HG03280 (cell line): ENCODE measurements around the gene B3GALNT1.

Source experiments
- ATAC-seq: cut with Tn5 transposase; IDR thresholded peaks from one replicate; pipeline ENCODE4 v1.9.1; 2021; ENCODE audit warnings: mild to moderate bottlenecking, moderate library complexity; ENCODE audit not compliant: unreplicated experiment

Gene B3GALNT1, protein sequence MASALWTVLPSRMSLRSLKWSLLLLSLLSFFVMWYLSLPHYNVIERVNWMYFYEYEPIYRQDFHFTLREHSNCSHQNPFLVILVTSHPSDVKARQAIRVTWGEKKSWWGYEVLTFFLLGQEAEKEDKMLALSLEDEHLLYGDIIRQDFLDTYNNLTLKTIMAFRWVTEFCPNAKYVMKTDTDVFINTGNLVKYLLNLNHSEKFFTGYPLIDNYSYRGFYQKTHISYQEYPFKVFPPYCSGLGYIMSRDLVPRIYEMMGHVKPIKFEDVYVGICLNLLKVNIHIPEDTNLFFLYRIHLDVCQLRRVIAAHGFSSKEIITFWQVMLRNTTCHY

DNA sequence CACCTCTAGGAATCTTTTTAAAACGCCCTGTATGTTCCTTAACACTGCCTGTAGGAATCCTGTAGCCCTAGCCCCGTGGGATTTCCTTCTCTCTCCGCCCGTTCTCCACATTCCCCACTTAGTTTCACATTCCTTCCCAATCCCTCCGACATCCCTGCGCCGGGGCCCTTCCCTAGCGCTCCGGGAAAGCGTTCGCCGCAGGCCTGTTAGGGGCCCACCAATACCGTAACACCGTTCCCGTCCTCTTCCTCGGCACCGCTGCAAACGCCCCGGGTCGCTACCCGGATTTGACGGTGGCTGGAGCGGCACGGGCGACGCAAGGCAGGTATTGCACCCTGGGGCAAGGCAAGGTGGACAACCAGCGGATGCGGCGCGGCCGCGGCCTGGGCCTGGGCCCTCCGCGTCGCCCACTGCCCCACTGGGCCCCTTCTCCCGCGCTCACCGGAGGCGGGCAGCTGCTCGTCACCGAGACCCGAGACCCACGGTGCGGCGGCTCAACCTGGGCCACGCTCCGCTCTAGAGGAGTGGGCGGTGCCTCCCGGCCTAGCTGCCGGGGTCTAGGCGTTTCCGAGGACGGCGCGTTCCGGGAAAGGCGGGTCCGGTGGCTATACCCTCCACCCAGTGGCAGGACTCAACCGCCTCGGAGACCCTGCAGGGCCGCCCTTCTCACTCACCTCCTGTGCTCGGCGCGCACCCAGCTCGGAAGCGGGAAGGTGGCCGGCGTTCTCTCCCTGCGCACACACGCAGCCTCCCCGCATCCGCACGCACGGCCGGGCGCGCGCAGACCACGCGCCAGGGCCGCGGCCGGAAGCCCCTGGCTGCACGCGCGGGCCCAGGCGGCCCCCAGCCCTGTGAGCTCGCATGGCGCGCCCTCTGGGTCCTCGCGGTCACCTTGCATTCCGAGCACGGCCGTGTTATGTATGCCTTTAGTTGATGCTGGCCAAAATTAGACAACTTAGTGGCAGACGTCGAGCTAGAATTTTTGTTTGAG lies at the start of gene B3GALNT1:
Gene B3GALNT1, minus strand, starts transcription at position 789 of the 991 bp plus-strand sequence. CDS start 18,595 bp downstream, outside the sequence.
- ATAC-seq: peak; percentile 56

DNA sequence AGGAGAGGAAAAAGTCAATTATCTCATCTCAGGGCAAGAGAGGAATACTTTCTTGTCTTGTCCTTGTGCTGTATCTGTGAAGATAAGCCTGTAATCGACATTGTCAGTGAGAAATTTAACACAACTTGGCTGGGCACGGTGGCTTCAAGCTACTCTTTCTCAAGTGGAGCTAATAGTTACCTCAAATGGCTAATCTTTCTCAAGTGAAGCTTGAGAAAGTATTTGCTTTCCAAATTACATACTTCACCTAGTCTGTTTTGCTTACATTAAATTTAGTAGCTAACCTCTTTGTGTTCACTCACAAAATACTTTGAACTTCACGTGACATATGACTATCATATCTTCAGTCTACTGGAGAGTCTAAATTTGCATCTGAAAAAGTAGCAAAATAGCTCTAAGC lies 48.3 kb upstream of the B3GALNT1 start:
- ATAC-seq: no peak

DNA sequence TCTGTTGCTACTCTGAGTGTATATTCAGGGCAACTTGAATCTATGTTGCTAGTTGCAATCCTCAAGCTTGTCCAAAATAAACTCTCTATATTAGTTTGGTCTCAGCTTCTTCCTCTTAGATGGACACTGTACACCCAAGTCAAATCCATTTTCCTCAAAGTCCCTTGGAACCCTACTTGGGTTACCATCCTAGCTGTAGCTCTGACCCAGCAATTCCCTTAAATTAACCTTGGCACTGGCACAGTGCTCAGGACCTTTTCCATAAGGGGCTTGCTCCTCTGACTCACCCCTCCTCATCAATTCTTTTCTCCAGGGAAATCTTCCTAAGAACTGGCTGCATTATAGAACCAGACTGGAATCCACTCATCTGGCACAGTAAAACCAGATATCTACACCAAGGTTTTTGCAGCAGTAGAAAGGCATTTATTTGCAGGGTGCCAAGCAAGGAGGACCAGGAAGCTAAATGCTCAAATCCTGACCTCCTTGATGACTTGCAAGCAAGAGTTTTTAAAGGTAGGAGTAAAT lies 44.9 kb upstream of the B3GALNT1 start:
- ATAC-seq: no peak

DNA sequence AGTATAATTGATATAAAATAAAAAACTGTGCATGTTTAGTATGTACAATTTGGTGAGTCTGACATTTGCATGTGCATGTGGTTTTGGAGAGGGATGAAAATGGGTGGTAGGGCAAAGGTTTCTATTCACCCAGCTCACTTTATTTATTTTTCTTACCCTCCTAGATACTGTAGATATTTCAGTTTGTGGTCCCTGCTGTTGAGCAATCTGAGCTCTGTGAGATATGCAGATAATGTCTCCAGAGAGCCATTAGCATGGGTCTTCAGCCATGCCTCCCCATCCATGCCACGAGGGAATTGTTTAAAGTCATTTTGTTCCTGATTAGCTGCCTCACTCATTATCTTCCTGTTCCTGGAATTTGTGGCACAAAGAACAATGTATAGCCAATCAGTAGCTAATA lies 44.4 kb upstream of the B3GALNT1 start:
- no peak for ATAC-seq

DNA sequence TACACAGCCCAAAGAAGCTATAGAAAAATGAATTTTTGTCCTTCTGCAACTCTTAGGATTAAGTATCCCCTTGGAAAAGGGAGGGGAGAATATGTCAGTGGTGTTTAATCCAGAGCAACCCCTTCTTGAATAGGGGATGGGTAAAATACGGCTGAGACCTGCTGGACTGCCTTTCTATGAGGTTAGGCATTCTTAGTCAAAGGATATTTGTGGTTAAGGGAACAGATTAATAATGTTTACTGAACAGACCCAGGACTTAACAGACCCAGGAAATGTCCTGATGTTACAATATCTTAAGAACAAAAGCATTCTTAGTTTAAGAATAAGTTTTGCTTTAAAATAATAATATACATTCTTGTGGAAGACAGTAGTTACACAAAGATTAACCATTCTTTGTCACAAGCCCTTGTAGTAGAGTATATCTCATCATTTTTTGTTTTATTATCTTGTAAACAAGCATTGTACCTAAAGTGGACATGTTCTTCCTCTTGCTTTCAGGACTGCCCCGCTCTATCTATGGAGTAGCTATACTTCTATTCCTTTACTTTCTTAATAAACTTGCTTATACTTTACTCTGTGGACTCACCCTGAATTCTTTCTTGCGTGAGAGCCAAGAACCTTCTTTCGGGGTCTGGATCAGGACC lies 43.8 kb upstream of the B3GALNT1 start:
- no peak for ATAC-seq

DNA sequence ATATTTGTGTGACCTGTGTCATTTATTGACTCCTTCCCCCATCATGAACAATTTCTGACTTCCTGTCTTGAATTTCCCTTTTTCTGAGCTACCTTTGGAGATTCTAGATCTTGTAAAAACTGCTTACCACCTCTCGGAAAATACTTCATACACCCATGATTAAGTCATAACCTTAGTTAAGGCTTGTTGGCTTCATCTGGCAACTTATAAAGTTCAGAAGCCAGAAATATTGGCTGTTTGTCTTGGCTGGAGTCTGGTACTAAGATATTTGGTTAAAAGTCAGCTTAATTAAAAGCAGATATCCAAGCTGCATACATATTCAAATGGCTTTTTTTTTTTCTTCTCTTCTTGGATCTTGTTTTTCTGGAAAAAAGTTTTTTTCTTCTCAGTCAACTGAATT lies 37.3 kb upstream of the B3GALNT1 start:
- no peak for ATAC-seq

DNA sequence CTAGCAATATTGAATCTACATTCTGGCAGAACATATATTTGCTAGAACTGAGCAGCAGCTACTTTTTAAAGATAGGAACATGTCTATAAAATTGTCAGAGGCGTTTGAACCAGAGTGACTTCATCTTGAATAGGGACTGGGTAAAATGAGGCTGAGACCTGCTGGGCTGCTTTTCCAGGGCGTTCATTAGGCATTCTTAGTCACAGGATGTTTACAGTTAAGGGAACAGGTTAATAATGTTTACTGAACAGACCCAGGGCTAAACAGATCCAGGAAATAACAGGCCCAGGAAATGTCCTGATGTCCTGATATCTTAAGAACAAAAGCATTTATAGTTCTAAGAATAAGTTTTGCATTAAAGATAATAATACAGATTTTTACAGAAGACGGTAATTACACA lies 34.5 kb upstream of the B3GALNT1 start:
- no peak for ATAC-seq

DNA sequence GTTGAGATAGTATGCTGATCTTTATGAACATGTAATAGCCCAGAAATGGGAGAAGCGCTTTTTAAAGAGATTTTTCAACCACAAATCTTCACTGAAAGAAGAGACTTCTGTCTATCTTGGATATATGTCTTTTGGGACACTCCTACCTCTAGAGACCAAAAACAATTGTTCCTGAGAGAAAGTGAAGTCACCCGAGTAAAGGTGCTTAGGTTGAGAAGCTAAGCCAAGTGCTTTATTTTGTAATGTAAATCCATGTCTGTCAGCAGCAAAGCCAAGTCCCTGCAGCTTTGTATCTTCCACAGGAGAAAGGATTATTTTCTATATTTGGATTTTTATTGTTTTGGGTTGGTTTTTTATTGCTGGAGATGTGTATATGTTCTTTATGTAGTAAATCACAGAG lies 32.1 kb upstream of the B3GALNT1 start:
- no peak for ATAC-seq

DNA sequence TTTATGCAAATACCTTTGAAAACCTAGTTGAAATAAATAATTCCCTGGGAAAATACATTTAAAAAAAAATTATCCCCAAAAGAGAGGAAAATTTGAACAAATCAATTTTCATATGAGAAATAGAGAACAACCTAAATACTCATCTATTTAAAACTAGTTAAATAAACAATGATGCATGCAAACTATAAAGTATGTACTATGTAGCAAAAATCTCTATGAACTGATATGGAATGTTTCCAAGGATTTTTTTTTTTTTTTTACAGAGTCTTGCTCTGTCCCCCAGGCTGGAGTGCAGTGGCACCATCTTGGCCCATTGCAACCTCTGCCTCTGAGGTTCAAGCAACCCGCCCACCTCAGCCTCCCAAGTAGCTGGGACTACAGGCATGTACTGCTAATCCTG lies 27.2 kb upstream of the B3GALNT1 start:
- no peak for ATAC-seq

DNA sequence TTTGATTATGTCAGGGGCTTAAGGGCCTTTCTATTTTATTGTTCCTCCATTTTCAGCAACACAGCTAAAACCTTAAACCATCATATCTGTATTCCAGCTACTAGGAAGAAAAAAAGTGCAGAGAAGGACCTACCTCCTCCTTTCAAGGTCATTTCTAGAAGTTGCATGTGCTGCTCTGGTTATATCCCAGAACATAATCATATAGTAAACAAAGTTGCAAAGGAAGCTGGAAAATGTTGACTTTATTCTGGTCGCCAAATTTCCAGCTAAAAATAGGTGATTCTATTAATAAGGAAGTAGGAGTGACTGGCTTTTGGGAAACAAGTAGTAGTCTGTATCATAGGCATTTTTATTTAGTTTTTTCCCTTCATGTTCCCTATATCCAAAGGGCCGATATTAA lies 21.3 kb upstream of the B3GALNT1 start:
- no peak for ATAC-seq

DNA sequence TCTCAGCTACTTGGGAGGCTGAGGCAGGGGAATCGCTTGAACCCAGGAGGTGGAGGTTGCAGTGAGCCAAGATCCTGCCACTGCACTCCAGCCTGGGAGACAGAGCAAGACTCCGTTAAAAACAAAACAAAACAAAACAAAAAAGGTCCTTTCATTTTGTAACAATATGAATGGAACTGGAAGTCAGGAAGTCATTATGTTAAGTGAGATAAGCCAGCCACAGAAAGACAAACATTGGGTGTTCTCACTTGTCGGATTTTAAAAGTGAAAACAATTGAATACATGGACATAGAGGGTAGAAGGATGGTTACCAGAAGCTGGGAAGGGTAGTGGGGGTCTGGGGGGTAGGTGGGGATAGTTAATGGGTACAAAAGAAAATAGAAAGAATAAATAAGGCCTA lies 12.5 kb upstream of the B3GALNT1 start:
- no peak for ATAC-seq

DNA sequence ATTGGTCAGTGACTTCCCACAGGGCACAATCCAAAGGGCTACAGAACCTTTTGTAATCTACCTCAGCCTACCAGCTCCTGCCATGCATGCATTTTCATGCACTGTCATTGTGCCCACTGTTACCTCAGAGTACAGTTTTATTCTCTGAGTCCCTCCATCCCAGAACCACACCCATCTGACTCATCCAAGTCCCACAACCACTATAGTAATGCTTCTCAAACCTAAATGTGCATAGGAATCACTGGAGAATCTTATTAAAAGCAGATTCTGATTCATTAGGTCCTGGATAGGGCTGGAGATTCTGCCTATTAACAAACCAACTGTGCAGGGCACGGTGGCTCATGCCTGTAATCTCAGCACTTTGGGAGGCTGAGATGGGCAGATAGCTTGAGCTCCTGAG lies 3.7 kb upstream of the B3GALNT1 start:
- ATAC-seq: no peak

DNA sequence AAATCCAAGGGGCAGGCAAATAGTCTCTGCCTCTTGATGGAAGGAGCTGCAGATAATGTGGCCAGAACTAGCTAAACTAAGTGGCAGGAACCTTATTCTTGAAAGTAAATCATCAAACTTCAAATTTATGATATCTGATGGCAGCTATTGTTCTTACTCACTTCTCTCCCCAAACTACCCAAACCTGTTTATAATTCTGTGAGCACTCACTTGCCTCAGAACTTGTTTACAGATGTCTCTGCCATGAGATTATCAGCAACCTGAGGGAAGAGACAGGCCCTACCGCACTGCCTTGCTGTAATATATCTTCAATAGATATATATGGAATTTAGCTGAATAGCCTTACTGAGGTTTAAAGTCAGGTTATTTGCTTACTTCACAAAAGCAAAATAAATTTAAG lies 2.2 kb upstream of the B3GALNT1 start:
- no peak for ATAC-seq

DNA sequence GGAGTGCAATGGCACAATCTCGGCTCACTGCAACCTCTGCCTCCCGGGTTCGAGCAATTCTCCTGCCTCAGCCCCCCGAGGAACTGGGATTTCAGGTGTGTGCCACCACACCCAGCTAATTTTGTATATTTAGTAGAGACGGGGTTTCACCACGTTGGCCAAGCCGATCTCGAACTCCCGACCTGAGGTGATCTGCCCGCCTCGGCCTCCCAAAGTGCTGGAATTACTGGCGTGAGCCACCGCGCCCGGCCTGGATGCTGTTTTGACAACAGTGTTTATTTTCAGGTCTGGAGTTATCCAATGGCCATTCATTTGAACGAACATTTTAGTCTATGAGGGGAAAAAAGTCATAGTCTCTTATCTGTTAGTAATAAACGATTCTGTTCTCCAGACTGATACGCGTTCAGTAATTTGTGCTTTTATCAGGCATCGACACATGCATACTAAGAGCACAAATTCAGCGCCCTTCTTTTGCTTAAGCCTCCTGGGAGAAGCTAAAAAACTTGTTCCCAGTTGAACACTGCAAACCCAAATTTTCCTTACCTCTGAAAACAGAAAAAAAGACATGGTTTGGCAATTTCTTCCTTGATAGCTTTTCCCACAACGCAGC lies 1.3 kb downstream of the B3GALNT1 start:
- ATAC-seq: no peak

DNA sequence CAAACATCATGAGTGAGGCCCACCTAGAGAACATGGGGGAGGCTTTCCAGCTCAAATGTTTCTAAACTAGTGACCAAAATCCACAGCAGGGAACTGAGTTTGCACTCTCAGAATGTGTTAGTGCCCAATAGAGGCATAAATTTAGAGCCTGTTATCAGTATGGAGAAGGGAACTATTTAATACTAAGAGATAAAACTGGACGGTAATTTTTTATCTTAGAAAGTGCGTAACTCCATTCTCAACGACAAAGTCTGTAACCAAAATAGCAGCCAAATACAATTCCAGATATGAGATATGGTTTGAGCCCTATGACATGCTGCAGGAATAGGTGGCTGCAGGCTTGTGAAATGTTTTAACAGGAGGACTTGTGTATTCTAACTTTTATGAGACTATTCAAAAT lies 3.5 kb downstream of the B3GALNT1 start:
- no peak for ATAC-seq

DNA sequence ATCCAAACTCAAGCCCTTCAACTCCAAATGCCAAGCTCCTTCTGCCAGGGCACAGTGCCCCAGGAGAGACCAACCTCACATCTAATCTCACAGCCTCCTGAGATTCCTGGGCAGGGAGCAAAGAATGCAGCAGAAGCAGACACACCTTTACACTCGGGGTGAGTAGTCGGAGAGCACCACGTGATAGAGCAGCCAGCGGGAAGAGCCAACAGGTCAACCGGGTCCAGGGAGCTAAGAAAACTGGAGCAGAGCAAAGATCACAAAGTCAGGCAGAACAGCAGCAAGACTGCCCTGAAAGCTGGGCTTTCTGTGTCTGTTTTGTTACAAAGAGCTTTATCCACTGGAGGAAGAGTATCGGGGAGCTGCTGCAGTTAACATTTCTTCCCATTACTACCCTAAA lies 4.2 kb downstream of the B3GALNT1 start:
- ATAC-seq: no peak

DNA sequence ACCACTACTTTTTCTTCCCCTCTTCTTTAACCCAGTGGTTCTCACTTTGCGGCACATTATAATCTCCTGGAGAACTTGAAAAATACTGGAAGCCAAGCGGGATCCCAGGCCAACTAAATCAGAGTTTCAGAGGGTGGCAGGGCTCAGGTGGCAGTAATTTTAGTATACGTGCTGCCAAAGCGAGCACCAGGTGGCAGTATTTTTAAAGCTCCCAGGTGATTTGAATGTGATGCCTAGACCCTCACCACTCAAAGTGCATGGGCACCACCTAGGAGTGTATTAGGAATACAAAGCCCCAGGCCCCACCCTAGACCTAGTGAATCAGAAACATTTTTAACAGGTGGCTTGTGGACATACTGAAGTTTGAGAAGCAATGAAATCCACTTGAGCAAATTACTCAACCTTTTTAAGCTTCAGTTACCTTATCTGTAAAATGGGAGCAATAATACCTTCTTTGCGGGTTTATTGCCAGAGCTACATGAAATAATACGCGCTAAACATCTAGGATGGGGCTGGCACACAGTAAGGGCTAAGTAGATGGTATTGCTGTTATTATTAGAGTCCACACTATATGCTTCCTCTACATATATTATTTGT lies 8.3 kb downstream of the B3GALNT1 start:
- no peak for ATAC-seq

DNA sequence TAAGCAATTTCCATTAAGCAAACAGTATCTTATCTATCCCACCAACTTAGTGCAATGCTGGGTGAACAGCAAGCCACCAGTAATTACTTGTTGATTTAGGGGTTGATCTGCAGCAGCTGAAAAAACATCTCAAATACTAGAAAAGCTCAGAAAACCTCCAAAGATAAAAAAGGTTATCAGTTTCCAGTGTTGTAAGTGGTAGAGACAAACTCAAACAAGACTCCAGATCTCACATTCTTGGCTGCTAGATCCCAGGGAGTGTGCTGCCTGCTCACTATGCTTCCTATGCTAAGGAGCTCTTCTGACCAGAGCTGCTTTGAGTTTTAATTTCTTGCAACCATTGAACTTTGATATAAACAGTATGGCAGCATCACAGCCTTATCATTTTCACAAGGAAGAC lies 11.3 kb downstream of the B3GALNT1 start:
- ATAC-seq: no peak

DNA sequence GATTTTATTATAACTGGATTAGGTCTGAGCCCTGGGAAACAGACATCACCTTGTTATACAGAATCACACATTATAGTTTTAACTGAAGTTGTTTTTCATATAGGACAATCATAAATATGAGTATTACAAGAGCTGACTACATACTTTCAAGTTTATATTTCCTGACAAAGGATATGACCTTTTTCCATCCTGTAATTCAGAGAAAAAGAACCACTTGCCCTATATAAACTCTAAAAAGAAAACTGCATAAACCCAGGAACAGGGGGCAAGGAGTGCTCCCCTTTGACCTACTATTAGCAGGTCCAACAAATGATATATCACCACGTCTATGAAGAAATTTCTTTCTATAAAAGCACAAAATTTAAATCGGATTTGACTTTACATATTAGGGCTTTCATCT lies 20.9 kb downstream of the B3GALNT1 start:
- no peak for ATAC-seq

DNA sequence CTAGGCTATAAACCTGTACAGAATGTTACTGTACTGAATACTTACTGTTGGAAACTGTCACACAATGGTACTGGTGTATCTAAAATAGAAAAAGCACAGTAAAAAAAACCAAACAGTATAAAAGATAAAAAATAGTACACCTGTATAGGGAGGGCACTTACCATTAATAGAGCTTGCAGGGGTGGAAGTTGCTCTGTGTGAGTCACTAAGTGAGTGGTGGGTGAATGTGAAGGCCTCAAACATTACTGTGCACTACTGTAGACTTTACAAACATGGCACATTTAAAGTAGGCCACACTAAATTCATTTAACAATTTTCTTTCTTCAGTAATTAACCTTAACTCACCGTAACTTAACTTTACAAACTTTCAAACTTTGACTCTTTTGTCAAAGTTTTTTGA lies 22.0 kb downstream of the B3GALNT1 start:
- no peak for ATAC-seq
